Gastrocnemius medialis (tissue), 4 donors: Measurements from ENCODE around the gene PLCB2. TPM values are rescaled to one million over a fixed set of nuclear protein-coding genes. Genes with fewer than 3 reads are reported as not detected.

Experiments used
- ATAC-seq, 2 donors: fragments of 150-250 bp; one replicate each; pipeline ENCODE4 v1.9.1; 2016
- DNase-seq, 2 donors: peaks; one replicate each; pipeline ENCODE4 v3.0.0-alpha.2; 2019
- H3K27ac ChIP-seq, 4 donors: fragments of 200-600 bp; sonication (generic); 1 replicate in 1 of 4; 2 replicates in 3 of 4; pipeline ENCODE4 v1.5.1; 2016 to 2018; ENCODE audit warnings: mild to moderate bottlenecking in 2 of 4, moderate library complexity in 1 of 4
- H3K27me3 ChIP-seq, 3 donors: fragments of 200-600 bp; sonication (generic) in 2 of 3; 1 replicate in 1 of 3; 2 replicates in 2 of 3; pipeline versions ENCODE4 v1.5.1 to v1.6.0; 2016 to 2019; ENCODE audit warnings: mild to moderate bottlenecking in 1 of 3, moderate library complexity in 1 of 3
- H3K36me3 ChIP-seq, 2 donors: fragments of 200-600 bp; sonication (generic) in 1 of 2; one replicate each; pipeline ENCODE4 v1.5.1; 2017 to 2018
- H3K4me1 ChIP-seq, 2 donors: fragments of 200-600 bp; sonication (generic) in 1 of 2; one replicate each; pipeline ENCODE4 v1.5.1; 2016 to 2017; ENCODE audit warnings: mild to moderate bottlenecking in 2 of 2
- H3K4me3 ChIP-seq, 4 donors: fragments of 200-600 bp; sonication (generic) in 3 of 4; 1 replicate in 1 of 4; 2 replicates in 3 of 4; pipeline ENCODE4 v1.5.1; 2016 to 2019; ENCODE audit warnings: mild to moderate bottlenecking in 2 of 4
- H3K9me3 ChIP-seq, 3 donors: fragments of 200-600 bp; sonication (generic) in 2 of 3; 1 replicate in 1 of 3; 2 replicates in 2 of 3; pipeline ENCODE4 v1.5.1; 2016 to 2019
- POLR2A ChIP-seq, 2 donors: fragments of 450-650 bp; IDR thresholded peaks; one replicate each; pipeline ENCODE4 v1.6.1; 2017; ENCODE audit warnings: antibody characterized with exemption in 2 of 2, mild to moderate bottlenecking in 2 of 2, moderate library complexity in 2 of 2
- in situ Hi-C, 4 donors: fragments of 200-750 bp; cut with MboI; loops; one replicate each; pipeline versions ENCODE4 v1.15.0 to v1.8.0; 2017; ENCODE audit warnings: low sequenced_read_pairs in 4 of 4
- intact Hi-C: fragments of 100-400 bp; cut with DNase I; formaldehyde crosslinking; loops from one replicate; pipeline ENCODE4 v1.15.1; 2023; ENCODE audit warnings: low total_unique reads
- total RNA-seq, 4 donors: library from RNA; depleted of rRNA; stranded (reverse); fragments of >200 nt; gene quantifications; one replicate each; pipeline versions ENCODE4 v1.1.0 to v1.2.3, GENCODE V29; 2016
- TF ChIP-seq, protein P1 (sequence below), 5 experiments: fragments of 450-650 bp in 3 of 5; fragments of 200-600 bp in 2 of 5; sonication (generic) in 2 of 5; IDR thresholded peaks in 4 of 5; conservative IDR thresholded peaks in 1 of 5; 1 replicate in 4 of 5; 2 replicates in 1 of 5; pipeline ENCODE4 v1.5.1; 2016 to 2019; ENCODE audit warnings: antibody characterized with exemption in 5 of 5, mild to moderate bottlenecking in 3 of 5, moderate library complexity in 3 of 5

PLCB2 gene
- total RNA-seq, 4 donors from 2014 or later: 0.72 to 2.0 (median 1.4) TPM; not detected in 1

DNA sequence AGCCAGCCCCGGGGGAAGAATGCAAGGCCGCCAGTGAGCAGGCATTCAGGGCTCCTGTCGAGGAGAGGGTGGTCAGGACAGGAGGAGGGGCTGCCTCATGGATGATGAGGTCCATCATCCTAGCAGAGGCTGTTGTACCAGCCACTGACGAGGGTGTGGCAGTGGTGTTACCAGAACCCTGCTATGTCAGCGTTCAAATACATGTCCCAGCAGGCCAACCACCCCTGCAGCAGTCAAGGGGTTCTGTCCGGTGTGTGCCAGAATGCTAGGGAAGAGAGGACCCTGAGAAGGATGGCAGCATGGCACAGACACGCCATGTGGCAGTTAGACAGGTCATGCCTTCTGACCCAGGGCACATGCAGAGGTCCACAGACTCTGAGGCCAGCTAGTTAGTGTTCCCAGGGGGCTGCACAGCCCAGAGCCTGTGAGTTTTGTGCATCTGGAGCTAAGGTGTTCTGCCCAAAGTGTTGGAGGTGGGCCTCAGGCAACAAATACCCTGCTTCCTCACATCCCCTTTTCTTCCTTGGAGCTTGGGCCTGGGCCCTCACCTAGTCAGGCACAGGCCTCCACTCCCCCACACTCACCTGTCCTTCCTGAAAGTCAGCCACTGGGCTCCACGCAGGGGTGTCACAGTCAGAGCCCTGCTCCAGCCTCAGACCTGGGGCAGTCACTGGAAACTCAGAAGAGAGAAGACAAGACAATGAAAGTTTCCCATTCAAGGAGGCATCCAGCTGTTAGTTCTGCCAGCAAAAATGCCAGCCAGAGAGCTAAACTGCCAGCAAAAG is 61.0 kb downstream of the PLCB2 start:
- no peaks in the 10 kb centered on the region for H3K4me1 ChIP-seq
- no peaks in the 10 kb centered on the region for H3K36me3 ChIP-seq
- H3K4me3 ChIP-seq: no peak overlapping the region
- DNase-seq (no peak), ATAC-seq (no peak)
- in situ Hi-C loops (no loop called here), intact Hi-C loops (no loop called here)
- no peaks in the 10 kb centered on the region for H3K27me3 ChIP-seq
- H3K27ac ChIP-seq: no peak overlapping the region
- TF ChIP-seq POLR2A (IDR thresholded peaks at IDR 0.05): no peak
- TF ChIP-seq, protein P1, sequence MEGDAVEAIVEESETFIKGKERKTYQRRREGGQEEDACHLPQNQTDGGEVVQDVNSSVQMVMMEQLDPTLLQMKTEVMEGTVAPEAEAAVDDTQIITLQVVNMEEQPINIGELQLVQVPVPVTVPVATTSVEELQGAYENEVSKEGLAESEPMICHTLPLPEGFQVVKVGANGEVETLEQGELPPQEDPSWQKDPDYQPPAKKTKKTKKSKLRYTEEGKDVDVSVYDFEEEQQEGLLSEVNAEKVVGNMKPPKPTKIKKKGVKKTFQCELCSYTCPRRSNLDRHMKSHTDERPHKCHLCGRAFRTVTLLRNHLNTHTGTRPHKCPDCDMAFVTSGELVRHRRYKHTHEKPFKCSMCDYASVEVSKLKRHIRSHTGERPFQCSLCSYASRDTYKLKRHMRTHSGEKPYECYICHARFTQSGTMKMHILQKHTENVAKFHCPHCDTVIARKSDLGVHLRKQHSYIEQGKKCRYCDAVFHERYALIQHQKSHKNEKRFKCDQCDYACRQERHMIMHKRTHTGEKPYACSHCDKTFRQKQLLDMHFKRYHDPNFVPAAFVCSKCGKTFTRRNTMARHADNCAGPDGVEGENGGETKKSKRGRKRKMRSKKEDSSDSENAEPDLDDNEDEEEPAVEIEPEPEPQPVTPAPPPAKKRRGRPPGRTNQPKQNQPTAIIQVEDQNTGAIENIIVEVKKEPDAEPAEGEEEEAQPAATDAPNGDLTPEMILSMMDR (IDR thresholded peaks at IDR 0.05 in 4 of 5, conservative IDR thresholded peaks at IDR 0.05 in 1 of 5): no peak
- no peaks in the 10 kb centered on the region for H3K9me3 ChIP-seq

DNA sequence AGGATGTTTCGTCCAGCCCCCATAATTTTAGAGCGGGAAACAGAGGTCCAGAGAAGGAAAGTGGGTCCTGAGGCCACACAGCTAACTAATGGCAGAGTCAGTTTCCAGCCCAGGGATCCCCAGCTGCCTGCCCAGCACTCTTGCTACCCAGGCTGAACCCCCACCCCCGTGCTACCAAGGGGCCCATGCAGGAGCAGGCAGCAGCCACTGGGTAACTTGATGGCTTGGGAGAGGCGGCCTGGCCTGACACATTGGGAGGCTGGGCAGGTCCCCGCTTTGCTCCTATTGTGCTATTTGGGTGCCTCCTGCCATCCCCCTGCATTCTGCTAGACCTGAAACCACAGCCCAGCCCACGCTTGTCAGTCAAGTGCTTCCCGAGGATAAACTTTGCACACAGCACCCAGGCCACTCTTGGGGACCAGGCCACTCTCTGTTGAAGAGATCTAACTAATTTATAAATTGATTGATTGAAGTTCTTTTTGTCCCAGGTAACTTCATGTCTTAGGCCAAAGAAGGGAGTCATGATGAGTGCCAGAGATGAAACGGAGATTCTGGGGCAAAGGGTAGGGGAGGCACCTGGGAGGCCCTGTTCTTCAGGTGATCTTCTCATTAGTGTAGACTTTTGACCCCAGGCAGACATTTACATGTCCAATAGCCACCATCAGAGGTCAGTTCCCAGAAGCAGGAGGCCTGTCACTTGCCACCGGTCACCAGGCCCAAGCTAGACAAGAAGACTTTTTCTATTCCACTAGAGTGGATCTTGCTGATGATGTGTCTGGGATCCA is 61.9 kb downstream of the PLCB2 start:
- TF ChIP-seq POLR2A (IDR thresholded peaks at IDR 0.05): no peak
- TF ChIP-seq, protein P1 (IDR thresholded peaks at IDR 0.05 in 4 of 5, conservative IDR thresholded peaks at IDR 0.05 in 1 of 5): no peak
- Histone ChIP-seq H3K4me1 (no peaks in the 10 kb centered on the region), H3K36me3 (no peaks in the 10 kb centered on the region), H3K9me3 (no peaks in the 10 kb centered on the region), H3K27ac (no peak overlapping the region), H3K4me3 (no peak overlapping the region), H3K27me3 (peaks cover 0 to 3% (median 0%) of the 10 kb centered on the region in 3 donors)
- no peak for DNase-seq
- in situ Hi-C loops (no loop called here), intact Hi-C loops (no loop called here)
- ATAC-seq: no peak

DNA sequence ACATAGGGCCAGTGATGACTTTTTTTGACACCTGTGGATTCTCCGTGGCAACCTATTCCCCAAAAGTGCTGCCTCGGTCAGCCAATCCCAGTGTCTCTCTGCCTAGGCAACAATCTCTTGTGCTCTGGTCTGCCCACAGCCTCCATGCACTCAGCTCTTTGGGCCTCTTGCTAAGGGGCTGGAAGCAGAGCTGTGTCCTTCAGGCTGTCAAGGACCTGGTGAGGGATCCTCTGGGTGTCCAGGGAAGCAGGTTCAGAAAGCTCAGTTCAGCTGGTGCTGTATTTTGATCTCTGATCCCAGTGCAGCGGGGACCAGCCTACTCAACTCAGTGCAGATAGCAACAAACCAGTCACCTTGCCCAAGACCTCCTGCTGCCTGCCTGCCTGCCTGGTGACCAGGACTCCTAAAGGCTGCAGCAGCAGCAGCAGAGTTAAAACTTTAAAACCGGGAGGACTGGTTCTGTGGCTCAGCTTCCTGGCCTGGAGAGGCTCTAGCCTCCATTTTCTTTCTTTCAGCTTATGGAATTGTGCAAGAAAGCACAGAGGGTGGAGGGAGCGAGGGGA is 62.7 kb downstream of the PLCB2 start:
- Histone ChIP-seq H3K9me3 (no peaks in the 10 kb centered on the region), H3K27me3 (peaks cover 0 to 6% (median 3%) of the 10 kb centered on the region in 3 donors), H3K36me3 (no peaks in the 10 kb centered on the region), H3K4me3 (no peak overlapping the region), H3K27ac (no peak overlapping the region), H3K4me1 (no peaks in the 10 kb centered on the region)
- ATAC-seq: no peak
- no peak for DNase-seq
- intact Hi-C loops (no loop called here), in situ Hi-C loops (no loop called here)
- TF ChIP-seq, protein P1 (IDR thresholded peaks at IDR 0.05 in 4 of 5, conservative IDR thresholded peaks at IDR 0.05 in 1 of 5): no peak
- TF ChIP-seq POLR2A (IDR thresholded peaks at IDR 0.05): no peak

DNA sequence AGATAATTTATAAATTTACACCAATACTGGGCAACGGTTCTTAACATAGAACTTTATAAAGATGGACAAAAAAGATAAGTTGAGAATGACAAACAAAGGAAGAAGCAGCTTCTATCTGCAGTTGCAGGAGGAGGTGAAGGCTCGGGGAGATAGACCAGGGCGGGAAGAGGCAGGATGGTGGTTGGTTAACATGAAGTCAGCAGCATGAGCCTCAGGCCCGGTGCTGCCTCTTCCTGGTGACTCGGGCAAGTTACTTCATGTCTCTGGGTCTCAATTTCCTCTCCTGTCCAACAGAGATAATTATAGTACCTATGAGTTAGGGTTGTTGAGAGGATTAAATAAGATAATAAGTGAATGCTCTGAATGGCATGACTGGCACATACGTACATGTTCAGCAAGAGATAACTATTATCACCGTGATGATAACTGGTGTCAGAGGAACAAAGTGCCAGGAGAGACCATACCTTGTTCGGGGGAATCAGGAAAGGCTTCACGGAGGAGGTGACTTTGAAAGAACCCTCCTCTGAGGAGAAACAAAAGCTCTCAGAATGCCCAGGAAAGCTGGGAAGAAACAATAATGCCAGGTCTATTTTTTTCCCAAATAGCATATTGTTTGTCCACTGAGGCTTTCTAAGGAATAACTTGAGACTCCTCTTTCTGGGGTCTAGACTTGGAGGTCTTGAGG is 64.5 kb downstream of the PLCB2 start:
- Histone ChIP-seq H3K4me1 (peaks cover 0 to 4% of the 10 kb centered on the region in 2 donors), H3K27ac (no peak overlapping the region), H3K4me3 (no peak overlapping the region), H3K36me3 (no peaks in the 10 kb centered on the region), H3K9me3 (no peaks in the 10 kb centered on the region), H3K27me3 (peaks cover 0 to 12% (median 12%) of the 10 kb centered on the region in 3 donors)
- intact Hi-C loops (no loop called here), in situ Hi-C loops (no loop called here)
- DNase-seq (no peak), ATAC-seq (no peak)
- TF ChIP-seq, protein P1 (IDR thresholded peaks at IDR 0.05 in 4 of 5, conservative IDR thresholded peaks at IDR 0.05 in 1 of 5): no peak
- no peak for TF ChIP-seq POLR2A (IDR thresholded peaks at IDR 0.05)
